Amniotic stem cell (primary cell): ENCODE results near the gene ZNF639.

Experiments used
- DNase-seq: peaks from one replicate; lab custom pipeline; 2025; lab: John Stamatoyannopoulos, UW

Gene ZNF639

DNA sequence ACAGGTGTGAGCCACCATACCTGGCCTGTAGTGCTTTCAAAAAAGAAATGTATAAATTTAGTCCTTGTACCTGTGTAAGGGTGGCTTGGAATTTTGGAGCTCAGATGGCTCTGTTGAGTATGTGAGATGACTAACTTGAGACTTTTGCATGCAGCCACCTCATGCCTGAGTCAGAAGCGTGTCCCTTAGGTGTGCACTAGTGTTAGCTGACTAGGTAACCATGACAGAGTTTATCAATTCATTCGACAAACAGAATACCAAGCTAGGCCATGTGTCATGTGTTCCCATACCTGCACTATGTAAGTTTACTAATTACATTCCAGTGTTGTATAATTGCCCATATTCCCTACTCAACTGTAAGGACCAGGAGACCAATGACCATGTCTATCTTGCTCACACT is 4.0 kb upstream of the ZNF639 start:
- no peak for DNase-seq

DNA sequence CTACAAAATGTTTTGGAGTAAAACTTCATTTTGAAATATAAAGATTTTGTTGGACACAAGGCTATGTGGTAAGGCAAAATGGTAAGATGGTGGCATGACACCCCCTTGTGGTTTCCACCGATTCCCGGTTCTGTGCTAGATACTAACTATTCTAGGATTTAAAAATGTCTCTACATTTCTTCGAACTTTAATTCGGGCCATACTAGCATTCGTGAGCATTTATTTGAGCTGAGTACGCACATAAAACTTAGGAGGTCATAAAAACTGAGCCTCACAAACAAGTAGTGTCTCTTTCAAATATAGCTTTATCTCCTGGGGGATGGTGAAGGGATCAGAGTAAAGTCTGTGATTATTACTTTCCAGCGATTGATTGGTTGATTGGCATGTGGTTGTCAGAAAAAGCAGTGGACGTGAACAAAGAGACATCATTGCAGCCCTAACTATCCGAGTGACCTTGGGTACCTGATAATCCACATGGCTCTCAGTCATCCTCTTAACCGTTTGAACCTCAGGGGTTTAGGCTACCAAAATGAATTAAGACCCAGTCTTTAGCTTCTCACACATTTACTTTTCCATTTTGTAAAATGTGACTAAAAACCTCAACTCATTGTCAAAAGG is 1.1 kb upstream of the ZNF639 start:
- no peak for DNase-seq

DNA sequence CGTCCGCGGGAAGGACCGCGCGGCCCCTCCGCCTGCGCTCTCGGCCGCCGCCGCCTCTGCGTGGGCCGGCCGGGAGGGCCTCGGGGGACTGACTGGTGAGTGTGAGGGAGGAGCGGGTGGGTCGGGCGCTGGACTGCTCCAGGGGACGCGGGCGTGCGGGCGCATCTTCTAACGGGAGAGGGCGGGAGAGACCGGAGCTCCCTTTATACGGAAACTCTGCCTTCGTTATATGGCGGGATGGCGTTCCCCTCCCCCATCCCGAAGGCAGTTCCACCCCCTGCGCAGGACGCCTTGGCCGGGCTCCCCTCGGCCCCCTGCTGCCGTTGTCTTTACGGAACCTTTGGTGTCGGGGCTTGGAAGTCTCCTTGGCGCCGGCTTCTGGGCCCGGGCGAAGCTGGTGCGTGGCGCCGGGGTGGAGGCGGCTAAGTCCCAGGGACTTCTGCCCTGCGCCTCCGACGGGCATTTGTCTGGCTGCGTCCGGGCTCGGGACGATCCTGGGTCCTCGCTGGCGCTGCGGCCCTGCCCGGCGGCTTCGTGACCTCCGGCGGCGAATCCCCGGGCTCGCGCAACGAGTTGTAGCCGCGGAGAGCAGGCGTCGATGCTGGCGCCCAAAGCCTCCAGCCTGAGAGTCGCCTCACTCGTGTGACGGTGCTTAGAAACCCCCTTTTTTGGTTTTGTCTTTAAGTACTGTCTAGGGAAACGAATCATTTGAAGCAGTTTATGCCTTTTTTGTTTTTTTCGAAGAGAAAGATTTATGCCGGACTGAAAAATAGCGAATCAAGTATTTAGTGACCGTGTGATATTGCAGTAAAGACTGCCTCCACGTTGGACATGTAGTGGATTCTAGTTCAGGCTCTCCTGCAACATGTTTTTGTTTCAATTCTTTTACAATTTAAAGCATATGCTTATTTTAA is 623 bp downstream of the ZNF639 start:
- DNase-seq = peak; percentile 36

DNA sequence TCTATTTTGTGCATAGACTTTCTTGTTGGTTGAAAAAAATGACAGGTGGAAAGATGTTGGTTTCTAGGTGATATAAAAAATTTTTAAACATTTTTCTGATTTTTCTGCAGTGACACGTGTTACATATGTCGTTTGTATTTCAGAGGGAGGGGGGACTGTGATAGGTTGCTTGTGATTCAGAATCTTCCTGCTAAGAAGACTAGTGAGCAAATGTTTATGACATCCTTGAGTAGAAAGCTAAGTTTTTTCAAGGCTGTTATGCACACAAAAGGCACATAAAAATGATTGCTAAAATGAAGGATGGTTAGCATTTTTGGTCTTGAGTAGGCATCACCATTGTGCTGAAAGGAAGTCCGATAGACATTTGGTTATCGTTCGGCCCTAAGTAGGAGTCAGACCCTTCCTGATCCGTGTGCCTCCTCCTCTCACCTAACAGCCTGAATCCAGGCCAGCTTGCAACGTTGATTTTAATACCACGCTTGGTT is 1.5 kb downstream of the ZNF639 start:
- no peak for DNase-seq

DNA sequence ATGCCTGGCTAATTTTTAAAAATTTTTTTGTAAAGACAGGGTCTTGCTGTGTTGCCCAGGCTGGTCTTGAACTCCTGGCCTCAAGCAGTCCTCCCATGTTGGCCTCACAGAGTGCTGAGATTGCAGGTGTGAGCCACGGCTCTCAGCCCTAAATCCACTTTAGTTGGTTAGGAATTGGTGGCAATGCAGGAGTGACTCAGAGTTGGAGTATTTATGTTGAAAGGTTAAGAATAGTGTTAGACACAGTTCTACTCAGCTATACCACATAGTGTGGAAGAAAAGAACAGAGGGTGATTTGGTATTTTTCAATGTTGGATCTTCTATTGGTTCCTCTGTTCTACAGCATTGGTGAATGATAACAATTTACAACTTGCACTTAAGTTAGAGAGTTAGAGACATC is 7.6 kb downstream of the ZNF639 start:
- DNase-seq = no peak

DNA sequence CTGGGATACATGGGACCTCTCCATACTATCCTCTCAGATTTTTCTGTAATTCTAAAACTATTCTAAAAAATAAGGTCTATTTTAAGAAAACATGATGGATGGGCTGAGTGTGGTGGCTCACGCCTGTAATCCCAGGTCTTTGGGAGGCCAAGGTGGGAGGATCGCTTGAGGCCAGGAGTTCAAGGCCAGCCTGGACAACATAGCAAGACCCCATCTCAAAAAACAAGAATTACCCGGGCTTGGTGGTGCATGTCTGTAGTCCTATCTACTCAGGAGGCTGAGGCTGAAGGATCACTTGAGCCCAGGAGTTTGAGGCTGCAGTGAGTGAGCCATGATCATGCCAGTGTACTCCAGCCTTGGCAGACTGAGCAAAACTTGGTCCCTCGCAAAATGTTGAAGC is 9.4 kb downstream of the ZNF639 start:
- DNase-seq = no peak

DNA sequence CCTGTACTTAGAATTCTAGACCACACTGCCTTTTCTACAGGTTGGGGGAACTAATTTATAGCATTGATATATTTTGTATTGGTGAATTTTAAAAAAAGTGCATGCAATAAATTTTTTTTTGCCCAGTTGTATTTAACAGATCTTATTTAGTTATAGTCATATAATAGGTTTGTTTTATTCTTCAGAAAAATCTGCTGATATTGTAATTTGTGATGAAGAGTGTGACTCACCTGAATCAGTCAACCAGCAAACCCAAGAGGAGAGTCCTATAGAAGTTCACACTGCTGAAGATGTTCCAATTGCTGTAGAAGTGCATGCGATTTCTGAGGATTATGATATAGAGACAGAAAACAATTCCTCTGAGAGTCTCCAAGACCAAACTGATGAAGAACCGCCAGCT is 10.3 kb downstream of the ZNF639 start:
- no peak for DNase-seq

DNA sequence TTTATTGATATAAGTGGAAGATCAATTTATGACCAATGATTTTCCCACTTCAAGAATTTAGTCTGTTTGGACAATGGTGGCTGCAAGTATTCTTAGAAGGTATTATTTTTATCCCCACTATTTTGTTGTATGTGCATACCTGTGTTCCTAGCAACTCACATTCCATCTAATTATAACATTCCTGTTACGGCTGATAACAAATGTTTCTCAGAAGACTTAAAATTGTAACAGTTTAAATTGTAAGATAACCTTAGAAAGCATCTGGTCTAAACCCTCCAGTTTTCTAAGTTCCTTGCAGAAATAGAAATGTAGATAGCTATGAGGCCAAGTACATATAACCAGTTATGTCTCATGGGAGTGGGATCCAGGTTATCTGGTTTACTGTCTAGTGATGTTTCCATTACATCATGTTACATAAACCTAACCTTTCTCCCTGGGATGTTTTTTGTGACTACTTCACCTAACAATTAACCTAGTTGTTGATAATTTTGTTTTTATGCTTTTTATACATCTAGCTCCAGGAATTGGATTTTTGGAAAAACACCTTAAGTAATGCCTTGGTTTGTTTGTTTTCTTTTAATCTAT is 13.6 kb downstream of the ZNF639 start:
- DNase-seq = no peak

DNA sequence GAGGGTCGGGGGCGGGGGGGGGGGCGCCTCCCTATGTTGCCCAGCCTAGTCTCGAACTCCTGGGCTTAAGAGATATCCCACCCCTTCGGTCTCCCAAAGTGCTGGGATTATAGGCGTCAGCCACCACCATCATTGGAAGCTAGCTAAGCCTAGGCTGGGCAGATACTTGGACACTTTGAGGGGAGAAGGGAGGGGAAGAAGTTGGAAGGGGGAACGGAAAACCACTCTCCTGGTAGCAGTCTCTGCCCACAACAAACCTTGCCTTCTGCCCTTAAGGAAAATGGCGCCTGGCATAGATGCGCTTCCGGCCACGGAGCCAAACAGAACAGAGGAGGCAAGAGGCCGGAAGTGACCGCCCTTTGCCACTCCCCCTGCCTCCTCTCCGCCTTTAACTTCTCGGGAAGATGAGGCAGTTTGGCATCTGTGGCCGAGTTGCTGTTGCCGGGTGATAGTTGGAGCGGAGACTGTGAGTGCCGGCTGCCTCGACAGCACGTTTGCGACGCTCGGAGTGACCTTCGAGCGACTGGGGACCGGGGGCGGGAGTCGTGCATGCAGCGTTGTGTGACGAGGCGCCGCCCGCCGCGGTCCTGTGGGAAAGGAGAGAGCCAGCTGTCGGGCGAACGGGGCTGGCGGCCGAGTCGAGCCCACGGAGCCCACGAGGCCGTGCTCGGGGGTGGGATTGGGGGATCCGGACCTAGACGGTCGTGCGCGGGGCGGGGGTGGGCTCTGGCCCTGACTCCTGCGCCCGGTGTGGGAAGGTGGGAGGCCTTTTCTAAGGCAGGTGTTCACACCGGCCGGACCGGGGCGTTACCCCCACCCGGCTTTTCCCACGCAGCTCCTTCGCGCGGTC is 24.7 kb downstream of the ZNF639 start, which contains the start of gene MFN1:
Gene MFN1 (plus strand): TSS at position 365 of the 850 bp plus-strand sequence. CDS start 1,143 bp downstream, outside the sequence.
- peak; percentile 78 for DNase-seq

DNA sequence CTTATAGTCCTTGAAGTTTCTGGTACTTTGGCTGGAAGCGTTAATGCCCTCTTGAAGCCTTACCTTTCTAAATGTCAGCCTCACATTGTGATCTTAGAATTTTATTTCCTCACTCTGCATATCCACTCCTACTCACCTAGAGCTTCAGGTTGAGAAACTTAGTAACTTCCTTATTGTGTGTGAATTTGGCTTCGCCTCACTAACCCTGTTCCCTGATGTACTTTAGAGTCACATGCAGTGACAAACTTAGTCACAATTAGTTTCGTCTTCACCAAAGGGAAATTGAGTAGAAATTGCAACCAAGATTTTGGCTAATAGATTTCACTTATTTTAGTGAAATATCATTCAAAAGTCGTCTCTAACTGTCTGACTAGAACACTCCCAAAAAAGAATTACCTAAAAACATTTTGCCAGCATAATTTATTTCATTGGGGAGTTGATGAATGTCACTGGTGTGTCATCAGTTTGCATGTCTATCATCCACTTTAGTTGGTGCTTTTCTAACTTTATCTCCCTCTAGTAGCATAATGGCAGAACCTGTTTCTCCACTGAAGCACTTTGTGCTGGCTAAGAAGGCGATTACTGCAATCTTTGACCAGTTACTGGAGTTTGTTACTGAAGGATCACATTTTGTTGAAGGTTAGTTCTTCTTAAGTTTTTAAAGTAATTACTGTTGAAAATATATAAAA is 25.6 kb downstream of the ZNF639 start:
- DNase-seq = no peak

DNA sequence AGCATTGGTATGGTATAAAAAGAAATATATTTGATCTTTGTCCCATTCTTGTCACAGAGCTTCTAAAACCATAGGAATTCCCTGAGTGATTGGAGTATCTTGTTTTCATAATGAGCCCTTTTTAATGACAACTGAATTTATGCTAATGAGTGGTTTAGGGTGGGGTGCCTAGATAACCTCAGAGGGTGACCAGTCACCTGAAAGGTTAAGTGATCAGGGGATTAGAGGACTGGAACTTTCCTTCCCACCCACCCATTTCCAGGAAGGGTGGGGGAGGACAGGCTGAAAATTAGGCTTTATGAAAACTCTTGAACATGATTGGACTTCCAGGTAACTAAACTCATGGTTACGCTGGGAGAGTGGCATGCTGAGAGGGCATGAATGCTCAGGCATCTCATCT is 33.2 kb downstream of the ZNF639 start:
- no peak for DNase-seq

DNA sequence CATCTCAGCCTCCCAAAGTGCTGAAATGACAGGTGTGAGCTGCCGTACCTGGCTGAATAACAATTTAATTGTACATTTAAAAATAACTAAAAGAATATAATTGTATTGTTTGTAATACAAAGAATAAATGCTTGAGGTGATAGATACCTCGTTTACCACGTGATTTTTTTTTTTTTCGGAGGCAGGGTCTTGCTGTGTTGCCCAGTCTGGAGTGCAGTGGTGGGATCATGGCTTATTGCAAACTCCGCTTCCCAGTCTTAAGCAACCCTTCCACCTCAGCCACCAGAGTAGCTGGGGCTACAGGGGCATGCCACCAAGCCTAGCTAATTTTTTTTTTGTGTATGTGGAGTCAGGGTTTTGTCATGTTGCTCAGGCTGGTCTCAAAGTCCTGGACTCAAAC is 40.5 kb downstream of the ZNF639 start:
- no peak for DNase-seq

DNA sequence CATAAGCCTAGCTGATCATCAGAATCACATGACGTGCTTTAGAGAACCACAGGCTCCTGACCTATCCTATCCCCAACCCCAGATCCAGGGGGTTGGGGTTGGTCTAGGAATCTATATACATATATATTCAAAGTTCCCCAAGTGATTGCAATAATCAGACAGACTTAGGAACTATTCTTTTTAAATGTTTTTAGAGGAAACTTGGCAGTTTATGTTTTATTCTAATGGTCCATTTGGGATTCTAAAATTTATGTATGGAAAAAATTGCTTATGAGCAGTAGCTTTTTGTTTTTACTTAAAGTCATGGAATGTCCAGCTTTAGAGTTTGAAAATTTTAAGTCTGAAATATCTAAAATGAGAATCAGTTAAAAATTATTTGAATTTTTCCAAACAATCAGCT is 46.8 kb downstream of the ZNF639 start:
- no peak for DNase-seq

DNA sequence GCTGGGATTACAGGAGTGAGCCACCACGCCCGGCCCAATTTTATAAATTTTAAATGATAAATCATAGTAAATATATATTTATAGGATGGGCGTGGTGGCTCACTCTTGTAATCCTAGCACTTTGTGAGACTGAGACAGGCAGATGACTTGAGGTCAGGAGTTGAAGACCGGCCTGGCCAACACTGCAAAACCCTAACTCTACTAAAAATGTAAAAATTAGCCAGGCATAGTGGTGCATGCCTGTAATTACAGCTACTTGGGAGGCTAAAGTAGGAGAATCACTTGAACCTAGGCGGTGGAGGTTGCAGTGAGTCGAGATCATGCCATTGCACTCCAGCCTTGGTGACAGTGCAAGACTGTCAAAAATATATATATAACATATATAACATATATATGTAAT is 51.1 kb downstream of the ZNF639 start:
- DNase-seq = no peak

DNA sequence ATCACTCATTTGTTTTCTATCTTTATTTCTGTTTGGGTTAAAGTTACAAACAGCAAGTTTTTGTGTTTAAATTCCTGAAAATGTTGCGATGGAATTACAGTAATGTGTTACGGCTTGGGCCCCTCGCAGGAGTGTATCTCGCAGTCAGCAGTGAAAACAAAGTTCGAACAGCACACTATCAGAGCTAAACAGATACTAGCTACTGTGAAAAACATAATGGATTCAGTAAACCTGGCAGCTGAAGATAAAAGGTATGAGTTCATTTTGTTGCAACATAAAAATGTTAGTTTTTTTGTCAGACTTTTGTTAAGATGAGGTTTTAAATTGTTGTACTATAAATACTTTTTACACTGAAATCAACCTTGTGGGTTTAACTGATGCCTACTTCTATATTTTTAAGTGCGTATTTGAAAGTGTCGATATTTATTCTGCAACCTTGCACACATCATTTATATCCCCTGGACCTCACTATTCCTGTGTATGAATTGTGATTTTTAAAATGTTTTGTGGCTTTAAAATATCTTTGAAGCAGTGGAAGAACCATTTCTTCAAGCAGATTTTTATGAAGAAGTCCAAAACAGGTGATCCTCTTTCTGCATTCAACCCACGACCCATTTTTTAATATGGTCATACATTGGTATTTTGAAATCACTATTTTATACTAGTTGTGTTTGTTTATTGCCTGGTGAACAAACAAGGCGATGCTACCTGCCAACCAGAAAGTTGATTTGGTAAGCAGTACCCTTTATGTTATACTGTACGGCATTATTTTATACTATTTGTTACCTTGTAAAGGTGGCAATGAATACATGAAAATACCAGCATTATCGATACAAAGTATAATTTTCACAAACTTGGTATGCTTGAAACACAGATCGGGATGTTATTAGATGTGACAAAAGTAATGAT is 52.5 kb downstream of the ZNF639 start:
- DNase-seq = no peak

DNA sequence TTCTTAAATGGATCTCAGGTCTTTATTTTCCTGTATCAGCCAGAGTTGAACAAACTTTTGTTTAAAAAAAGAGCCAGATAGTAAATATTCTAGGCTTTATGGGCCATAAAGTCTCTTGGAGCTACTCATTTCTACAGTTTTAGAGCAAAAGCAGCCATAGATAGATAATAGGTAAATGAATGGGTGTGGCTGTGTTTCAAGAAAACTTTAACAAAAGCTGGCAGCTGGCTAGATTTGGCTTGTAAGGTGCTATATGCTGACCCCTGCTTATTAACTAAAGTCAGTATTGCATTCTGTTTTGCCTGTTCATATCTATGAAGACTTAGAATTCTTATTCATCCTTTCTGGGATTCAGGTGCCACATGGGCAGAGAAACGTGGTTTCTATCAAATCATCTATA is 53.6 kb downstream of the ZNF639 start:
- DNase-seq = no peak
